ENCODE results near the gene PCDHGB7. TPM values are rescaled to one million over a fixed set of nuclear protein-coding genes. Genes with fewer than 3 reads are reported as not detected.
"Not testable (repeated sequence)": the region's sequence is repeated elsewhere in the genome, so short reads cannot be mapped to it uniquely, and the experiment has no call there.

Gene PCDHGB7
- total RNA-seq, 4 donors from 2014 or later: 7.8 to 25.2 (median 10.2) TPM

- no peak for DNase-seq (ENCODE audit: low spot score)
- no peak for ATAC-seq (ENCODE audit: low FRiP score)
- no peak for TF ChIP-seq CTCF (IDR thresholded peaks at IDR 0.05)
These were observed 34.8 kb upstream of the PCDHGB7 start, which contains the start of gene PCDHGA7 for GRCh38 chr5:141382469-141383294. PCDHGA7 (plus strand) TSS chr5:141382742; CDS start chr5:141382900, 158 bp downstream.

- TF ChIP-seq CTCF (IDR thresholded peaks at IDR 0.05): no peak
- DNase-seq (ENCODE audit: low spot score) (no peak), ATAC-seq (ENCODE audit: low FRiP score) (no peak)
These were observed 34.1 kb upstream of the PCDHGB7 start for GRCh38 chr5:141383345-141383744.

- ATAC-seq (ENCODE audit: low FRiP score): no peak
- no peak for DNase-seq (ENCODE audit: low spot score)
- no peak for TF ChIP-seq CTCF (IDR thresholded peaks at IDR 0.05)
These were observed 32.8 kb upstream of the PCDHGB7 start for GRCh38 chr5:141384471-141385267.

- not testable (repeated sequence) for ATAC-seq (ENCODE audit: low FRiP score); DNase-seq (ENCODE audit: low spot score)
These were observed 29.7 kb upstream of the PCDHGB7 start, which contains the start of gene PCDHGB4 for GRCh38 chr5:141387557-141388311. PCDHGB4 (plus strand) TSS chr5:141387698; CDS start chr5:141387885, 187 bp downstream.

- no peak for TF ChIP-seq CTCF (IDR thresholded peaks at IDR 0.05)
- DNase-seq (ENCODE audit: low spot score) (no peak), ATAC-seq (ENCODE audit: low FRiP score) (no peak)
These were observed 28.8 kb upstream of the PCDHGB7 start for GRCh38 chr5:141388661-141389060.

GRCh38 chr5:141389153-141390042, 28.1 kb upstream of the PCDHGB7 start:
- no peak for DNase-seq (ENCODE audit: low spot score)
- no peak for ATAC-seq (ENCODE audit: low FRiP score)
- no peak for TF ChIP-seq CTCF (IDR thresholded peaks at IDR 0.05)

Data from omental fat pad (tissue), 4 donors.